Measurements from ENCODE around the gene CLSTN1. TPM values are rescaled to one million over a fixed set of nuclear protein-coding genes. Genes with fewer than 3 reads are reported as not detected.

CLSTN1 gene
- total RNA-seq, 1 experiment from 2014 or later: 100 TPM

GRCh38 chr1:9782116-9782751 lies 41.5 kb downstream of the CLSTN1 start:
- no peak overlapping the region for H3K56ac ChIP-seq (ENCODE audit: insufficient read length, low read depth, low read length)

More at GRCh38 chr1:9782116-9782751, 41.5 kb downstream of the CLSTN1 start:
- Histone ChIP-seq H4K20me1 (ENCODE audit: control insufficient read depth, insufficient read depth, insufficient read length) (no peaks in the 10 kb centered on the region), H3K79me1 (ENCODE audit: insufficient read depth, low read depth, low read length, poor library complexity, severe bottlenecking) (peaks cover 18% of the 10 kb centered on the region), H3T11ph (ENCODE audit: low read length) (no peak overlapping the region), H2BK5ac (ENCODE audit: insufficient read length, low read length) (no peak overlapping the region), H3K4me1 (ENCODE audit: insufficient read depth, low read length) (no peaks in the 10 kb centered on the region), H2BK15ac (ENCODE audit: low read depth, low read length) (no peak overlapping the region), H3K9ac (ENCODE audit: extremely low read depth, insufficient read length, low read length) (no peak overlapping the region), H2AFZ (ENCODE audit: low read length) (no peak overlapping the region), H2BK20ac (ENCODE audit: low read depth, low read length, poor library complexity, severe bottlenecking) (no peak overlapping the region), H2BK12ac (ENCODE audit: insufficient read length, low read depth, low read length) (no peak overlapping the region), H2AK5ac (ENCODE audit: insufficient read length, low read length) (no peak overlapping the region), H3K23ac (ENCODE audit: insufficient read length, low read depth, low read length) (no peak overlapping the region), H3K18ac (ENCODE audit: insufficient read length, low read depth, low read length) (no peak overlapping the region), H3K14ac (ENCODE audit: insufficient read depth, low read length) (no peak overlapping the region), H3K4me2 (ENCODE audit: insufficient read depth, insufficient read length, low read length) (no peak overlapping the region), H3K27ac (ENCODE audit: insufficient read length, low read depth, low read length) (no peak overlapping the region), H3K79me2 (ENCODE audit: insufficient read depth, low read length) (peaks cover 9% of the 10 kb centered on the region; the same call in 1 of the 2 replicates), H4K91ac (ENCODE audit: insufficient read length, low read depth, low read length) (no peak overlapping the region), H3K23me2 (ENCODE audit: insufficient read length, low read depth, low read length, poor library complexity, severe bottlenecking) (no peaks in the 10 kb centered on the region), H4K5ac (ENCODE audit: insufficient read length, low read depth, low read length) (no peak overlapping the region), H3K9me3 (ENCODE audit: control insufficient read depth, low read depth, low read length) (no peaks in the 10 kb centered on the region), H3K27me3 (ENCODE audit: insufficient read depth, low read length) (no peaks in the 10 kb centered on the region), H2BK120ac (ENCODE audit: low read depth, low read length, poor library complexity, severe bottlenecking) (no peak overlapping the region), H3K4ac (ENCODE audit: low read depth, low read length) (no peak overlapping the region), H4K8ac (replicated peaks; ENCODE audit: insufficient read length, low read depth, low read length) (no peak overlapping the region)
- Mint-ChIP-seq H3K27me3 (ENCODE audit: low read depth) (no peaks in the 10 kb centered on the region), H3K4me1 (peaks cover 8 to 19% of the 10 kb centered on the region in 2 experiments), H3K9me3 (no peaks in the 10 kb centered on the region), H3K36me3 (ENCODE audit: insufficient read depth in 1 of 3, low read depth in 3 of 3) (no peaks in the 10 kb centered on the region), H3K27ac (no peak overlapping the region), H3K4me3 (no peak overlapping the region)
- TF ChIP-seq CTCF (conservative IDR thresholded peaks at IDR 0.05): no peak
- no peak for DNase-seq
- WGBS (ENCODE audit: extremely low coverage, insufficient read length, low lambda C conversion rate): no CpG with 5 or more reads among the region's 4 CpGs
